Colon (tissue), 2 donors: ENCODE measurements around the gene DGAT2.

Experiments used
- FAIRE-seq: peaks from 2 replicates; lab custom pipeline; 2012; peaks lifted over from hg19 to GRCh38; lab: Jason Lieb, UNC
- donor health status: control.
- donor health status: control.

The DGAT2 gene

GRCh38 chr11:75827562-75827961 lies 59.0 kb downstream of the DGAT2 start:
- no peak for FAIRE-seq

GRCh38 chr11:75831915-75832502 lies 63.4 kb downstream of the DGAT2 start:
- no peak for FAIRE-seq

- no peak for FAIRE-seq
Measured at GRCh38 chr11:75834728-75835127, 66.2 kb downstream of the DGAT2 start.

- no peak for FAIRE-seq
Measured at GRCh38 chr11:75836417-75836816, 67.8 kb downstream of the DGAT2 start.

GRCh38 chr11:75839851-75840250 lies 71.3 kb downstream of the DGAT2 start:
- FAIRE-seq = no peak

- no peak for FAIRE-seq
Measured at GRCh38 chr11:75840522-75840921, 71.9 kb downstream of the DGAT2 start.

- FAIRE-seq = no peak
Measured at GRCh38 chr11:75841739-75842138, 73.2 kb downstream of the DGAT2 start.

GRCh38 chr11:75845324-75845723 lies 76.7 kb downstream of the DGAT2 start:
- no peak for FAIRE-seq

GRCh38 chr11:75849894-75850293 lies 81.3 kb downstream of the DGAT2 start:
- FAIRE-seq = no peak

- FAIRE-seq = no peak
Measured at GRCh38 chr11:75850787-75851186, 82.2 kb downstream of the DGAT2 start.
